Measurements from ENCODE around the gene NUDT8.

DNA sequence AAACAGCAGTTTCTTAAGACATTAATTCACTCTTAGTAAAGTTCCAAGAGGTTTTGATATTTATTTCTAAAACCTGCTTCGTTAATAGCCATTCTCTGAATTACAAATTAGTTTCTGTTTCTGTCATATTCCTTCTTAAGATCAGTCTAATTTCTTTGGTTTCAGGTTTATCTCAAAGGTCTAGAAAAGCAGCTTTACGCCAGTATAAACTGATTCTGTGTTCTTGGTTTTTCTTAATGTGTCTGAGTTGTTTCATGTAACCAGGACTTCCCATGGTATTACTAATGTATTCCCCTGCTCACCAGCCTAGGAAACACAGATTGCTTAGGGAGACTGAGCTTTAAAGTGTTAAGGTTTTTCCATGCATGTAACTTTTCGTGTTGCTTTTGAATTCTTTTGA, 27.6 kb upstream of the NUDT8 start:
- no peak for TF ChIP-seq POLR2A (IDR thresholded peaks at IDR 0.05)
- TF ChIP-seq, protein P1, sequence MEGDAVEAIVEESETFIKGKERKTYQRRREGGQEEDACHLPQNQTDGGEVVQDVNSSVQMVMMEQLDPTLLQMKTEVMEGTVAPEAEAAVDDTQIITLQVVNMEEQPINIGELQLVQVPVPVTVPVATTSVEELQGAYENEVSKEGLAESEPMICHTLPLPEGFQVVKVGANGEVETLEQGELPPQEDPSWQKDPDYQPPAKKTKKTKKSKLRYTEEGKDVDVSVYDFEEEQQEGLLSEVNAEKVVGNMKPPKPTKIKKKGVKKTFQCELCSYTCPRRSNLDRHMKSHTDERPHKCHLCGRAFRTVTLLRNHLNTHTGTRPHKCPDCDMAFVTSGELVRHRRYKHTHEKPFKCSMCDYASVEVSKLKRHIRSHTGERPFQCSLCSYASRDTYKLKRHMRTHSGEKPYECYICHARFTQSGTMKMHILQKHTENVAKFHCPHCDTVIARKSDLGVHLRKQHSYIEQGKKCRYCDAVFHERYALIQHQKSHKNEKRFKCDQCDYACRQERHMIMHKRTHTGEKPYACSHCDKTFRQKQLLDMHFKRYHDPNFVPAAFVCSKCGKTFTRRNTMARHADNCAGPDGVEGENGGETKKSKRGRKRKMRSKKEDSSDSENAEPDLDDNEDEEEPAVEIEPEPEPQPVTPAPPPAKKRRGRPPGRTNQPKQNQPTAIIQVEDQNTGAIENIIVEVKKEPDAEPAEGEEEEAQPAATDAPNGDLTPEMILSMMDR (IDR thresholded peaks at IDR 0.05): no peak
